T-helper 1 cell treated with Interleukin-12 subunit alpha and Interleukin-12 subunit beta and Interleukin-4 antibody, amounts not matched to agents 30 μg/mL and 1 μg/mL, for 36 hours (primary cell): Measurements from ENCODE around the gene ZNF318.
"Not testable (repeated sequence)": the region's sequence is repeated elsewhere in the genome, so short reads cannot be mapped to it uniquely, and the experiment has no call there.

ENCODE experiments used
- H3K27ac Mint-ChIP-seq: one replicate; pipeline ENCODE4 v1.8.0; 2021; ENCODE audit warnings: mild to moderate bottlenecking, mixed read lengths
- H3K27me3 Mint-ChIP-seq: one replicate; pipeline ENCODE4 v1.8.0; 2021; ENCODE audit warnings: low read depth, mixed read lengths
- H3K36me3 Mint-ChIP-seq: one replicate; pipeline ENCODE4 v1.8.0; 2021; ENCODE audit warnings: low read depth, mixed read lengths
- H3K4me1 Mint-ChIP-seq: one replicate; pipeline ENCODE4 v1.8.0; 2021; ENCODE audit warnings: low read depth, mixed read lengths
- H3K4me3 Mint-ChIP-seq: one replicate; pipeline ENCODE4 v1.8.0; 2021; ENCODE audit warnings: mild to moderate bottlenecking, moderate library complexity, mixed read lengths
- H3K9me3 Mint-ChIP-seq: one replicate; pipeline ENCODE4 v1.8.0; 2021; ENCODE audit warnings: mixed read lengths

The ZNF318 gene

DNA sequence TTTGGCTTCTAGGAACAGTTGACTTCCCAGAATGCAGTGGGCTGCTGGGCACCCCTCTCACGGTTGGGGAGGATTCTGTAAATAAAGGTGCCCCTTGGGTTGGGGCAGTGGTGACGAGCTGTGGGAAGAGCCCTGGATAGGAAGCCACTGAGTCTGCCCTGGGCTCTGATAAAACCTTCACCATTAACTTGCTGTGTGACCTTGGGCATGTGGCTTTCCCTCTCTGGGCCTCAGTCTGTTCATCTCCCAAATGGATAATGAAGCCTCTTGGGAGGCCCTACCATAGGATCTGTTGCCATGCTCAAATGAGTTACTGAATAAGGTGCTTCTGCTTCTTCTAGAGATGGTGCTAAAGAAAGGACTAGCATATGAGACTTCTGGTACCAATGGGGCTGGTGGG lies 64.6 kb downstream of the ZNF318 start:
- H3K9me3 Mint-ChIP-seq, result no peaks in the 10 kb centered on the region
- no peak overlapping the region for H3K4me3 Mint-ChIP-seq
- H3K27ac Mint-ChIP-seq, result no peak overlapping the region
- peaks cover 5% of the 10 kb centered on the region for H3K4me1 Mint-ChIP-seq
- peaks cover 15% of the 10 kb centered on the region for H3K27me3 Mint-ChIP-seq
- H3K36me3 Mint-ChIP-seq, result no peaks in the 10 kb centered on the region

DNA sequence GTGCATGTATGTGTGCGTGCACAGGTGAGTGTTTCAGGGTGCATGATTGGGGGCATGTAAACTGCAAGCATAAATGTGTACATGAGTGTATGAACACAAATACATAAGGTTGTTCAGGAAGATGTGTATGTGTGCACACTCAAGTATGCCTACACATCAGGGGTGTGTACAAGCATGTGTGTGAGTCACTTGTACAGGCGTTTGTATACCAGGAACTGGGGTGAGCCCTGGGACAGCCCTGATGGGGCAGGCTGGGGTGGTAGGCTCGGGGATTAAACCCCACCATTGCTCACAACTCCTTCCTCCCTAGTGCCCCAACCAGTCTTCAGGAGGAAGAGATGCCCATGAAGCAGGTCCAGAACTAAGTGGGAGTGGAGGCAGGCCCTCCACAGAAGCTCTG lies 65.1 kb downstream of the ZNF318 start:
- Mint-ChIP-seq H3K27ac (no peak overlapping the region), H3K9me3 (no peaks in the 10 kb centered on the region), H3K4me3 (no peak overlapping the region), H3K36me3 (no peaks in the 10 kb centered on the region), H3K27me3 (peaks cover 17% of the 10 kb centered on the region), H3K4me1 (peaks cover 5% of the 10 kb centered on the region)

DNA sequence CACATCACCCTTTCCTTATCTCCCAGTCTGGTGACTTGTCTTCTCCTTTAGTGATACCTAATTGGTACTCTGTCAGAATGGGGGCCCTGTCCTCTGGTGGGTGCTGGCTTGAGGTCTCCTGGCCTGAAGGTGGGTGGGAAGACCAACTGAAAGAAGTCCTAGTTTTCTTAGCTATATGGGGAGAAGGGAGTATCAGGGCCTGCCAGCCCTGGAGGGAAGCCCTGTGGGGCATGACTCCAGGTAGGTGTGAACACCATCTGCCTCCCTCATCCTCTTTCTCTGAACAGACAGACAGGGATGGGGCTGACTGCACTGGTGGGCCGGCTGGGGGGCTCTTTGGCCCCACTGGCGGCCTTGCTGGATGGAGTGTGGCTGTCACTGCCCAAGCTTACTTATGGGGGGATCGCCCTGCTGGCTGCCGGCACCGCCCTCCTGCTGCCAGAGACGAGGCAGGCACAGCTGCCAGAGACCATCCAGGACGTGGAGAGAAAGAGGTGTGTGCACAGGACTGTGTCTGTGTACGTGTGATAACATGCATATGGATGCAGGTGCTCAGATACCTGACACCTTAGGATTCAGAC lies 65.6 kb downstream of the ZNF318 start:
- no peak overlapping the region for H3K27ac Mint-ChIP-seq
- H3K27me3 Mint-ChIP-seq, result peaks cover 18% of the 10 kb centered on the region
- H3K4me3 Mint-ChIP-seq, result no peak overlapping the region
- H3K36me3 Mint-ChIP-seq, result no peaks in the 10 kb centered on the region
- no peaks in the 10 kb centered on the region for H3K9me3 Mint-ChIP-seq
- H3K4me1 Mint-ChIP-seq, result peaks cover 5% of the 10 kb centered on the region

DNA sequence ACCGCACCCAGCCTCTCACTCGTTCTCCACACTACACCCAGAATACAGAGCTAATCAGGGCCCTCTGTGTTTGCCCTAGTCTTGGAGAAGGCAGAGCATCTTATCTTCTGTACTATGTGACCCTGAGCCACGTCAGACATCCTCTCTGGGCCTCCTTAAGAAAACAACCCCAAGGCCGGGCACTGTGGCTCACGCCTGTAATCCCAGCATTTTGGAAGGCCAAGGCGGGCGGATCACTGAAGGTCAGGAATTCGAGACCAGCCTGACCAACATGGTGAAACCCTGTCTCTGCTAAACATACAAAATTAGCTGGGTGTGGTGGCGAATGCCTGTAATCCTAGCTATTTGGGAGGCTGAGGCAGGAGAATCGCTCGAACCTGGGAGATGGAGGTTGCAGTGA lies 66.4 kb downstream of the ZNF318 start:
- H3K9me3 Mint-ChIP-seq, H3K36me3 Mint-ChIP-seq, H3K4me1 Mint-ChIP-seq, H3K27ac Mint-ChIP-seq, H3K4me3 Mint-ChIP-seq: not testable (repeated sequence)
- H3K27me3 Mint-ChIP-seq, result peaks cover 17% of the 10 kb centered on the region

DNA sequence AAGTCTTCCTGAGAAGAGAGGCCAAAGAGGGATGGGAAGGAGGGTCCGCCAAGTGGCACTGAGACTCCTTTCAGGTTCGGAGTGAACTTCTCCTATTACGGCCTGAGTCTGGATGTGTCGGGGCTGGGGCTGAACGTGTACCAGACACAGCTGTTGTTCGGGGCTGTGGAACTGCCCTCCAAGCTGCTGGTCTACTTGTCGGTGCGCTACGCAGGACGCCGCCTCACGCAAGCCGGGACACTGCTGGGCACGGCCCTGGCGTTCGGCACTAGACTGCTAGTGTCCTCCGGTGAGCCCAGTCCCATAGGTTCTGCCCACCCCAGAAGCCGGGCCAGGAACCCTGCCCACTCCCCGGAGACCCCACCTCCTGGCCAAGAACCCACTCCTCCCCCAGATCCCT lies 67.3 kb downstream of the ZNF318 start:
- Mint-ChIP-seq H3K4me3 (no peak overlapping the region), H3K4me1 (no peaks in the 10 kb centered on the region), H3K27me3 (peaks cover 11% of the 10 kb centered on the region), H3K36me3 (no peaks in the 10 kb centered on the region), H3K27ac (no peak overlapping the region), H3K9me3 (no peaks in the 10 kb centered on the region)

DNA sequence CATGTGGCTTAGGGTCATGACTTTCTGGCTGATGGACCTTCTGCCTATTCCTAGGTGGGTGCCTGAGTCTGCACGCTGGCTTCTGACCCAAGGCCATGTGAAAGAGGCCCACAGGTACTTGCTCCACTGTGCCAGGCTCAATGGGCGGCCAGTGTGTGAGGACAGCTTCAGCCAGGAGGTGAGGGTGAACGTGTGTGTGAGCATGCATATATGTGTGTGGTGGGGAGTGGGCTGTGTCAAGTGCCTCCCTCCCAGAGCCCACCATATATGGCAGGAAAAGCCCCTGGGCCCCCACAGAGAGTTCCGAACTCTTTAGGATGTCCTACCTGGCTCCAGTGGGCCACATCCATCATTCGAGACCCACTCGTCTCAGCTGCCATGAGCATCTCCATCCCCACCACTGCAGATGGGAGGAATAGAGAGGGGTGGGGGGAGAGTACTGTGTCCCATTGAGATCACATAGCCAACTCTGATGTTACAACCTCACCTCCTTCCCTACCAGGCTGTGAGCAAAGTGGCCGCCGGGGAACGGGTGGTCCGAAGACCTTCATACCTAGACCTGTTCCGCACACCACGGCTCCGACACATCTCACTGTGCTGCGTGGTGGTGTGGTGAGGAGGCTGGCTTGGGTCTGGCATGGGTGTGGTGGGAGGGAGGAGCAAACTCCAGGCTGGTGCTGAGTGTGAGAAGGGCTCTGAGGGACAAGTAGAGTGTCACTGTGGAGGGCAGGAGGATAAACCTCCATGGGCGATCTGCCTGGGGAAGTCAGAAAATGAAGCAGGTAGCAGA lies 68.2 kb downstream of the ZNF318 start:
- H3K27ac Mint-ChIP-seq, result no peak overlapping the region
- no peaks in the 10 kb centered on the region for H3K36me3 Mint-ChIP-seq
- H3K9me3 Mint-ChIP-seq, result no peaks in the 10 kb centered on the region
- H3K4me1 Mint-ChIP-seq, result no peaks in the 10 kb centered on the region
- H3K4me3 Mint-ChIP-seq, result no peak overlapping the region
- H3K27me3 Mint-ChIP-seq, result peaks cover 14% of the 10 kb centered on the region

DNA sequence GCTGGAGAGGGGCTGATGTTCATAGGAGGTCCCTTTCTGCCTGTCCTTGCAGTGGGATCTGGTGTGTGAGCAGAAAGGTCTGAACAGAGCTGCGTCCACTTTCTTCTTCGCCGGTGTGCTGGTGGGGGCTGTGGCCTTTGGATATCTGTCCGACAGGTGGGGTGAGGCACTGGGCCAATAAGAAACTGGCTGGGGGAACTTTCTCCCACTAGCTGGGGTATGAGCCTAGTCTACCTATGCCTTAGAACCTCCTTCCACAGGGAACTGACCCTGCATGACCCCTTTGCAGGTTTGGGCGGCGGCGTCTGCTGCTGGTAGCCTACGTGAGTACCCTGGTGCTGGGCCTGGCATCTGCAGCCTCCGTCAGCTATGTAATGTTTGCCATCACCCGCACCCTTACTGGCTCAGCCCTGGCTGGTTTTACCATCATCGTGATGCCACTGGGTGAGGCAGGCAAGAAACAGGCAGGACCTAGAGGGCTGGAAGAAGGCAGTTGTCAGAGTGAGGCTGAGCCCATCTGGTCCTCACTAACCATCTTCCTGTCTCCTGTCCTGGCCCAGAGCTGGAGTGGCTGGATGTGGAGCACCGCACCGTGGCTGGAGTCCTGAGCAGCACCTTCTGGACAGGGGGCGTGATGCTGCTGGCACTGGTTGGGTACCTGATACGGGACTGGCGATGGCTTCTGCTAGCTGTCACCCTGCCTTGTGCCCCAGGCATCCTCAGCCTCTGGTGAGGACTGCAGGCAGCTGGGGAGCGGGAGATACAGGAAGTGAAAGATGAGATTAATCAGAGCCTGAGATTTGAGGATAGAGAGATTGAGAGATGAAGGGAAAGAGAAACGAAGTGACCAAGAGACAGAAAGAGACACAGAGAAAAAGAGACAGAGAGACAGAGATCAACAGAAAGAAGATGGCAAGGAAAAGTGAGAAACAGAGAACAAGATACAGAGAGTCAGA lies 69.8 kb downstream of the ZNF318 start:
- no peaks in the 10 kb centered on the region for H3K9me3 Mint-ChIP-seq
- H3K27me3 Mint-ChIP-seq, result peaks cover 14% of the 10 kb centered on the region
- H3K4me1 Mint-ChIP-seq, result no peaks in the 10 kb centered on the region
- H3K4me3 Mint-ChIP-seq, result no peak overlapping the region
- no peak overlapping the region for H3K27ac Mint-ChIP-seq
- H3K36me3 Mint-ChIP-seq, result no peaks in the 10 kb centered on the region

DNA sequence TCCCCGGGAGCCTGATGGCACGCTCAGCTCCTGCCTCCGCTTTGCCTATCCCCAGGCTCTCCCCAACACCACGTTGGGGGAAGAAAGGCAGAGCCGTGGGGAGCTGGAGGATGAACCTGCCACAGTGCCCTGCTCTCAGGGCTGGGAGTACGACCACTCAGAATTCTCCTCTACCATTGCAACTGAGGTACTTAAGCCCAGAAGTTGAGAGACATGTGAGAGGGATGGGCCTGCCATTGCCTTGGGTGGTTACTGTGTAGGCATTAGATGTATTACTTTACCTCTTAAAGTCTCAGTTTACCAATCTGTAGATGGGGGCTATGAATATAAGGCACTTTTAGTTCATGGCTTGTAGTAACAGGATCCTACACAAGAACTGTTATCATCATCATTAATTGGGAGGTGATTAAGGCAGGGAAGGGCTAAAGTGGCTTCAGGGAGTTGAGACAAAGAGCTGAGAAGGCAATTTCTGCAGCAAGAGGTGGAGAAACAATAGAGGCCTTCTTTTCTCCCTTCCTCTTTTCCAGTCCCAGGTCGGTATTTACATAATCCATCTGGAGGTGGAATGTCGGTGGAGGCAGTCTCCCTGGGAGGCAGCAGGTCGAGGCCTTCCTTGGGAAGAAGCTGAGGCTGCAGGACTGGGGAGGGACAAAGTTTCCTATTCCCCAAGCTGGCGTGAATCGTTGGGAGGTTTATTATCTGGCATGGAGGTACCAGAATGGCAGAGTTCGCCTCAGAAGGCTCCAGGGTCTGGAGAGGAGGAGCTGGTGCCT lies 70.7 kb downstream of the ZNF318 start:
- no peak overlapping the region for H3K27ac Mint-ChIP-seq
- no peaks in the 10 kb centered on the region for H3K4me1 Mint-ChIP-seq
- peaks cover 14% of the 10 kb centered on the region for H3K27me3 Mint-ChIP-seq
- no peak overlapping the region for H3K4me3 Mint-ChIP-seq
- H3K9me3 Mint-ChIP-seq, result no peaks in the 10 kb centered on the region
- no peaks in the 10 kb centered on the region for H3K36me3 Mint-ChIP-seq

DNA sequence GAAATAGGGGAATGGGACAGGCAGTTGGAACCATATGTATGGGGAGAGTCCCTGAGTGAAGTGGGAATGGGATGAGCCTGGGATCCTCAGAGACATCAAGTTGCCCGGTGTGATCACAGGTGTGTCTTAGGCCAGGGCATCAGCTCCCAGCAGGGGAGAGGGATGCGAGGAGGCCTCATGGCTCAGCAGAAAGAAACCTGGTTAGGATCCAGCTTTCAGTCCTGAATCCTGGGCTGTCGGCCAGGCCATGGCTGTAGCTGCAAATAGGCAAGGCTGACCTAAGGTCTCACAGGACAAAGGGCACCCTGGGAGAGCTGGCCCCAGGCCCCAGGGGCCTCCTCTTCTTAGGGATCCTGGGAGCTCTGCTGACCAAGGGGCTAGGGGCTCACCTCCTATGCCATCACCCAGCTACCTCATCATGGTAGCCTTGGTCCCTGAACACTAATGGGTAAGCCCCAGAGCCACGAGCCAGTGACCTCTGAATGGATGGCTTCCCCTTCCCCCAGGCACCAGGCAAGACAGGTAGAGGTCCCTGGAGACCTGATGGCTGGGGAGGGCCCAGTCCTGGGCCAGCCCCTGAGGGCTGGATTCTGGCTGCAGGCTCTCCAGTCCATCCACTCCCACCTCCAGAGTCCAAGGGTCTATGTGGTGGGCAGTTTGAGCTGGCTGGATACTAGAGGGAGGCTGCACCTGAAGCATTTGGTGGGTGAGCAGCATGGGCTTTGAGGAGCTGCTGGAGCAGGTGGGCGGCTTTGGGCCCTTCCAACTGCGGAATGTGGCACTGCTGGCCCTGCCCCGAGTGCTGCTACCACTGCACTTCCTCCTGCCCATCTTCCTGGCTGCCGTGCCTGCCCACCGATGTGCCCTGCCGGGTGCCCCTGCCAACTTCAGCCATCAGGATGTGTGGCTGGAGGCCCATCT lies 71.5 kb downstream of the ZNF318 start, which contains the start of gene SLC22A7:
Gene SLC22A7 (plus strand): TSS at position 617 of the 921 bp plus-strand sequence. CDS start 99 bp downstream, at position 716.
- Mint-ChIP-seq H3K9me3 (no peaks in the 10 kb centered on the region), H3K27ac (no peak within 1 kb of the TSS), H3K27me3 (peaks cover 14% of the 10 kb centered on the region), H3K4me3 (no peak within 1 kb of the TSS), H3K36me3 (no peaks in the 10 kb centered on the region), H3K4me1 (no peaks in the 10 kb centered on the region)

DNA sequence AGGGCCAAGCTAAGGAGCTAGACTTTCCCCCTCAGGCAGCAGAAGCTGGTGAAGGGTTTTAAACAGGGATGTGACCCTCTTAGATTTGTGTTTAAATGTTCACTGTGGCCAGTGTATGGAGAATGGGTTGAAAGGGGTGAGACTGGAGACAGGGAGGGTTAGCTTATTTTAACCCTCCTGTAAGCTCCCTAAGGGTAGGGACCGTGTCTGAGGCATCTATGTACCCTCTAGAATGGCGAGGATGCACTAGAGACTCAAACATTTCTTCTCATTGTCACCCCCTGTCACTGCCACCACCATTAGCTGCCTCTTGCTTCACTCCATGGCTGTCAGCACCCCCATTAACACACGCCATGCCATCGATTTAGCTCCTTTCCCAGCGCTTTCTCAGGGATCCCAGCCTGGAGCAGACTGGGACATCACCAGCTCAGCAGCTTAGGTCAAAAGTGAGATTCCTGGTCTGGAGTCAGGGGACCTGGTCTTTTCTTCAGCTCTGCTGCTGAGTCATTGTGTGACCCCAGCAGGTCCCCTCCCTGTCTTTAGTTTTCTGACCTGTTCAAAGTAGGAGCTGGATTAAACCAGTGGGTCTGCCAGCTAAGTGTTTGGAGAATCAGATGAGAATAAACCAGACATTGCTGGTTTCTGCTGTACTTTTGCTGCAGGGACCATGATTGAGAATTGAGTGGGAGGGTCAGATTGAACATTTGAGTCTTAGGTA lies 72.5 kb downstream of the ZNF318 start:
- no peak overlapping the region for H3K27ac Mint-ChIP-seq
- no peak overlapping the region for H3K4me3 Mint-ChIP-seq
- no peaks in the 10 kb centered on the region for H3K9me3 Mint-ChIP-seq
- peaks cover 19% of the 10 kb centered on the region for H3K27me3 Mint-ChIP-seq
- no peaks in the 10 kb centered on the region for H3K36me3 Mint-ChIP-seq
- no peaks in the 10 kb centered on the region for H3K4me1 Mint-ChIP-seq

DNA sequence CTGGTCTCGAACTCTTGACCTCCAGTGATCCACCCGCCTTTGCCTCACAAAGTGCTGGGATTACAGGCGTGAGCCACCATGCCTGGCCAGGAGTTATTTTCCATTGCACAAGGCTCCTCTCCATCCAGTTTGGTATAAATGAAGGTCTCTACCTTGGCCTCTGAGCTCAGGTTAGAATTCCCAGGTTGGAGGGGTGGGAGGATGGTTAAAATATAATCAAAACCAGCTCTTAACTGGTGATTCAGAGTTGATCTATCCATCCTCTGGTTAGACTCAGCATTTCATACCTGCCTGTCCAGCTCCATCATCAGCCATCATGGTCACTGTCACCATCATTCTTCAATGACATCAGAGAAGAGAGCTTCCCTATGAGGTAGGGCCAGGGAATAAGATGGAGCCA lies 74.0 kb downstream of the ZNF318 start:
- Mint-ChIP-seq H3K36me3 (no peaks in the 10 kb centered on the region), H3K27me3 (peaks cover 22% of the 10 kb centered on the region), H3K4me3 (no peak overlapping the region), H3K4me1 (no peaks in the 10 kb centered on the region), H3K9me3 (no peaks in the 10 kb centered on the region), H3K27ac (no peak overlapping the region)

DNA sequence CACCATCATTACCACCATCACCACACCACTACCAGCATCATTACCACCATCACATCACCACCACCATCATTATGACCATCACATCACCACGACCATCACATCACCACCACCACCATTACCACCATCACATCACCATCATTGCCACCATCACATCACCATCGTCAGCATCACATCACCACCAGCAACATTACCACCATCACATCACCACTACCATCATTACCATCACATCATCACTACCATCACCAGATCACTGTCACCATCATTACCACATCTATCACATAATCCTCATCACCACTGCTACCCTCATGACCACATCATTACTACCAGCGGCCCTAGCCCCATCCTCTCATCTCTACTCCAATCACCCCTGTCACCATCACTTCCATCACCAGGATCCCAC lies 74.9 kb downstream of the ZNF318 start:
- Mint-ChIP-seq H3K27ac (no peak overlapping the region), H3K27me3 (peaks cover 19% of the 10 kb centered on the region), H3K9me3 (no peaks in the 10 kb centered on the region), H3K4me1 (no peaks in the 10 kb centered on the region), H3K4me3 (no peak overlapping the region), H3K36me3 (no peaks in the 10 kb centered on the region)

DNA sequence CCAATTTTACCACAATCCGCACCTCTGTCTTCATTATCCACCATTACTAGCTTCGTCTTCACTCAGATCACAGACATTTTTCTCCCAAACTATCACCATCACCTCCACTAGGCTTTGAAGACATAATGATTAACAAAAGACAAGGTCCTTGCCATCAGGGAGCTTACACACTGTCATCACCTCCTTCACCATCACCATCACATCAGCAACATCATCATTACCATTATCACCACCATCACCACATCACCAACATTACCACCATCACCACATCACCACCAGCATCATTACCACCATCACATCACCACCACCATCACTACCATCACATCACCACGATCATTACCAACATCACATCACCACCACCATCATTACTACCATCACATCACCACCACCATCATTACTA lies 75.7 kb downstream of the ZNF318 start:
- Mint-ChIP-seq H3K4me1 (no peaks in the 10 kb centered on the region), H3K36me3 (no peaks in the 10 kb centered on the region), H3K4me3 (no peak overlapping the region), H3K9me3 (no peaks in the 10 kb centered on the region), H3K27me3 (peaks cover 20% of the 10 kb centered on the region), H3K27ac (no peak overlapping the region)
